B cell (primary cell): ENCODE measurements around the gene NTRK3. TPM values are rescaled to one million over a fixed set of nuclear protein-coding genes. Genes with fewer than 3 reads are reported as not detected.

Experiments used
- ATAC-seq: fragments of 200-7000 bp; cut with Tn5 transposase; one replicate; pipeline ENCODE4 v1.10.0; 2021; ENCODE audit warnings: low read depth, mild to moderate bottlenecking, moderate number of reproducible peaks, moderate library complexity
- CTCF ChIA-PET: fragments of 350-600 bp; sonication (Branson Sonifier 250); formaldehyde crosslinking; loops from one replicate; lab custom pipeline; 2021; ENCODE audit warnings: antibody characterized with exemption, inconsistent platforms; lab: Charles Lee
- POLR2A ChIA-PET: fragments of 350-600 bp; sonication (Branson Sonifier 250); formaldehyde crosslinking; loops from one replicate; lab custom pipeline; 2021; ENCODE audit warnings: antibody characterized with exemption; lab: Charles Lee
- DNase-seq: peaks from one replicate; pipeline ENCODE4 v3.0.0; 2013
- H2AFZ ChIP-seq: 2 replicates; pipeline ENCODE4 v1.6.1; 2012; ENCODE audit warnings: mild to moderate bottlenecking, low read depth, low read length; ENCODE audit not compliant: insufficient read depth, poor library complexity, severe bottlenecking
- H3K27ac ChIP-seq, 2 donors: 1 replicate in 1 of 2; 2 replicates in 1 of 2; pipeline ENCODE4 v1.5.1; 2012 to 2013; ENCODE audit warnings: low read length in 2 of 2, mild to moderate bottlenecking in 2 of 2, moderate library complexity in 1 of 2
- H3K27me3 ChIP-seq, 4 experiments: fragments of 200-600 bp in 1 of 4; sonication (generic) in 1 of 4; replicated peaks in 1 of 4; 1 replicate in 2 of 4; 2 replicates in 2 of 4; pipeline versions ENCODE4 v1.6.1 to v1.7.0; 2013 to 2016; ENCODE audit warnings: low read length in 3 of 4, mild to moderate bottlenecking in 2 of 4, mixed read lengths in 1 of 4, moderate library complexity in 1 of 4; ENCODE audit not compliant: insufficient read depth in 4 of 4, control insufficient read depth in 3 of 4; ENCODE audit errors: control extremely low read depth in 1 of 4
- H3K36me3 ChIP-seq, 2 experiments: replicated peaks in 1 of 2; 1 replicate in 1 of 2; 2 replicates in 1 of 2; pipeline versions ENCODE4 v1.6.1 to v1.7.1; 2013; ENCODE audit warnings: low read length in 1 of 2; ENCODE audit not compliant: insufficient read depth in 2 of 2, control insufficient read depth in 1 of 2; ENCODE audit errors: control extremely low read depth in 1 of 2, extremely low read depth in 1 of 2
- H3K4me1 ChIP-seq, 2 donors: fragments of 200-600 bp in 1 of 2; sonication (generic) in 1 of 2; 1 replicate in 1 of 2; 2 replicates in 1 of 2; pipeline versions ENCODE4 v1.5.1 to v1.6.1; 2013 to 2017; ENCODE audit warnings: low read length in 2 of 2; ENCODE audit not compliant: control insufficient read depth in 2 of 2, insufficient read depth in 2 of 2
- H3K4me2 ChIP-seq: replicated peaks from 2 replicates; pipeline ENCODE3; 2012; ENCODE audit warnings: mild to moderate bottlenecking, low read depth, low read length; ENCODE audit not compliant: poor library complexity, severe bottlenecking
- H3K4me3 ChIP-seq, 5 experiments: fragments of 200-600 bp in 1 of 5; sonication (generic) in 1 of 5; 1 replicate in 3 of 5; 2 replicates in 2 of 5; pipeline versions ENCODE4 v1.5.1 to v1.7.0; 2011 to 2016; ENCODE audit warnings: low read length in 4 of 5, mild to moderate bottlenecking in 4 of 5, low read depth in 2 of 5, control low read depth in 1 of 5, moderate library complexity in 1 of 5; ENCODE audit not compliant: insufficient read depth in 1 of 5; ENCODE audit errors: control extremely low read depth in 1 of 5, extremely low read depth in 1 of 5
- H3K79me2 ChIP-seq: fragments of 200-600 bp; sonication (generic); one replicate; pipeline ENCODE4 v1.6.0; 2016; ENCODE audit warnings: low read length; ENCODE audit not compliant: control insufficient read depth, insufficient read depth
- H3K9ac ChIP-seq: fragments of 200-600 bp; sonication (generic); 2 replicates; pipeline ENCODE4 v1.6.1; 2017; ENCODE audit warnings: mild to moderate bottlenecking, low read length, moderate library complexity
- H3K9me3 ChIP-seq, 3 donors: one replicate each; pipeline versions ENCODE4 v1.6.1 to v1.7.1; 2013; ENCODE audit warnings: low read length in 2 of 3; ENCODE audit not compliant: control insufficient read depth in 2 of 3, insufficient read depth in 1 of 3; ENCODE audit errors: control extremely low read depth in 1 of 3
- H4K20me1 ChIP-seq: 2 replicates; pipeline ENCODE4 v1.6.0; 2012; ENCODE audit warnings: mild to moderate bottlenecking, low read length; ENCODE audit not compliant: insufficient read depth, control insufficient read depth, poor library complexity, severe bottlenecking
- H3K27ac Mint-ChIP-seq: one replicate; pipeline ENCODE4 v1.8.0; 2021; ENCODE audit warnings: mixed read lengths
- H3K27me3 Mint-ChIP-seq: one replicate; pipeline ENCODE4 v1.8.0; 2021; ENCODE audit warnings: mixed read lengths
- H3K4me1 Mint-ChIP-seq: one replicate; pipeline ENCODE4 v1.8.0; 2021; ENCODE audit warnings: mixed read lengths
- H3K4me3 Mint-ChIP-seq: one replicate; pipeline ENCODE4 v1.8.0; 2021; ENCODE audit warnings: mixed read lengths
- H3K9me3 Mint-ChIP-seq: one replicate; pipeline ENCODE4 v1.8.0; 2022; ENCODE audit warnings: mixed read lengths; ENCODE audit not compliant: insufficient read depth
- EZH2 ChIP-seq: IDR thresholded peaks from 2 replicates; pipeline ENCODE4 v1.6.1; 2012; ENCODE audit warnings: borderline replicate concordance, low read depth, mild to moderate bottlenecking, moderate library complexity, low read length; ENCODE audit not compliant: insufficient read depth, poor library complexity, severe bottlenecking
- WGBS: methylation state at CpG from one replicate; pipeline ENCODE4 v1.1.5; 2013; ENCODE audit warnings: missing lambda C conversion rate; ENCODE audit not compliant: insufficient coverage; 5-methylcytosine and 5-hydroxymethylcytosine counted together
- intact Hi-C: fragments of 100-400 bp; cut with micrococcal nuclease; formaldehyde crosslinking; loops from one replicate; pipeline ENCODE4 v1.10.0; 2022
- polyA plus RNA-seq: library from polyadenylated mRNA; depleted of rRNA; stranded (reverse); fragments of >200 nt; gene quantifications from 2 replicates; pipeline ENCODE4 v1.2.3, GENCODE V29; 2012
- total RNA-seq, 2 donors: library from RNA; stranded (reverse); fragments of 120-200 nt in 1 of 2; gene quantifications; 1 replicate in 1 of 2; 2 replicates in 1 of 2; pipeline versions ENCODE4 v1.2.3 to v1.2.4, GENCODE V29; 2013 to 2022
- TF ChIP-seq, protein P1 (sequence below): fragments of 200-600 bp; IDR thresholded peaks from one replicate; pipeline ENCODE4 v1.8.0; 2022; ENCODE audit warnings: antibody characterized with exemption, mild to moderate bottlenecking

The NTRK3 gene
- total and polyA plus RNA-seq, 2 donors (not counting 1 experiment from before 2014, with no cell fraction given) = not detected

DNA sequence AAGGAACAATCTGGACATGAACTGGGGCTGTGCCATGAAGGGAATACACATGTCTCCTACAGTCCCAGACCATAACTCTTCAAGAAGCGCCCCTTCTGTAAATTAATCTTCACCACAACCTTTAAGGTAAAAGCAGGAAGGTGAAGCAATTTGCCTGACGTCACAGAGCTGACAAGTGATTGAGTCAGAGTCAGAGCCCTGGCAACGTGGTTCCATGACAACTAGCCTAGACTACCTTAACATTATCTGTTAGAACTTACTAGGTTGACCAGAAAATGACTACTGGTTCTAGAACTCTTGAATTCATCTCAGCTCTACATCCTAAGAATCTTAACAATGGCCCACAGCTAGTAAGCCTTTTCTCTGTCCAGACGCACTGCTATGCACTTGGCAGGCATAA, 124.6 kb downstream of the NTRK3 start:
- intact Hi-C loops = no loop called here
- Histone ChIP-seq H3K4me2 (no peak overlapping the region), H3K27ac (no peak overlapping the region), H3K36me3 (no peaks in the 10 kb centered on the region), H3K4me1 (no peaks in the 10 kb centered on the region), H3K79me2 (no peaks in the 10 kb centered on the region), H4K20me1 (no peaks in the 10 kb centered on the region), H3K9me3 (peaks cover 0 to 5% (median 0%) of the 10 kb centered on the region in 3 donors), H3K27me3 (peaks cover 0 to 3% (median 0%) of the 10 kb centered on the region in 4 experiments), H2AFZ (no peak overlapping the region), H3K4me3 (no peak overlapping the region), H3K9ac (no peak overlapping the region)
- Mint-ChIP-seq H3K27ac (no peak overlapping the region), H3K9me3 (no peaks in the 10 kb centered on the region), H3K4me3 (no peak overlapping the region), H3K4me1 (no peaks in the 10 kb centered on the region), H3K27me3 (peaks cover 6% of the 10 kb centered on the region)
- CTCF ChIA-PET = no interaction called here
- POLR2A ChIA-PET = no interaction called here
- ATAC-seq (no peak), DNase-seq (no peak)
- WGBS = 71% methylated on average over 2 of the region's 4 CpGs
- TF ChIP-seq, protein P1, sequence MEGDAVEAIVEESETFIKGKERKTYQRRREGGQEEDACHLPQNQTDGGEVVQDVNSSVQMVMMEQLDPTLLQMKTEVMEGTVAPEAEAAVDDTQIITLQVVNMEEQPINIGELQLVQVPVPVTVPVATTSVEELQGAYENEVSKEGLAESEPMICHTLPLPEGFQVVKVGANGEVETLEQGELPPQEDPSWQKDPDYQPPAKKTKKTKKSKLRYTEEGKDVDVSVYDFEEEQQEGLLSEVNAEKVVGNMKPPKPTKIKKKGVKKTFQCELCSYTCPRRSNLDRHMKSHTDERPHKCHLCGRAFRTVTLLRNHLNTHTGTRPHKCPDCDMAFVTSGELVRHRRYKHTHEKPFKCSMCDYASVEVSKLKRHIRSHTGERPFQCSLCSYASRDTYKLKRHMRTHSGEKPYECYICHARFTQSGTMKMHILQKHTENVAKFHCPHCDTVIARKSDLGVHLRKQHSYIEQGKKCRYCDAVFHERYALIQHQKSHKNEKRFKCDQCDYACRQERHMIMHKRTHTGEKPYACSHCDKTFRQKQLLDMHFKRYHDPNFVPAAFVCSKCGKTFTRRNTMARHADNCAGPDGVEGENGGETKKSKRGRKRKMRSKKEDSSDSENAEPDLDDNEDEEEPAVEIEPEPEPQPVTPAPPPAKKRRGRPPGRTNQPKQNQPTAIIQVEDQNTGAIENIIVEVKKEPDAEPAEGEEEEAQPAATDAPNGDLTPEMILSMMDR = no peak
- TF ChIP-seq EZH2 = no peak

DNA sequence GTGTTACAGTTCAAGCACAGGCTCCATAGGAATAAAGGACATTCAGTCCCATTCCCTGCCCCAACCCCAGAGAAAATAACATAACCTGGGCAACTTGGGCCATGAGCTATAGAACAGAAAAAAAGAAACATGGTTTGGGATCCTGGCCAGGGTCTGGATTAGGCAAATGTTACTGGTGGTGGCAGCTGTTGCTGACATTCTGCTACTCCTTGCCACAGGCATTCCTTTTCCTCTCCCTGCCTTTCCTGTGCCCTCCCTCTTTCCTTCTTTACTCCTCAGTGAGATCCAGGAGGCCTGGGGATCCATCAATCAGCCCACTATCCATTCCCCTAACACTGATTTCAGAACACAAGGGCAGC, 129.1 kb downstream of the NTRK3 start:
- no peaks in the 10 kb centered on the region for H3K9me3 ChIP-seq
- no peak overlapping the region for H3K9ac ChIP-seq
- Mint-ChIP-seq H3K4me1 (no peaks in the 10 kb centered on the region), H3K27me3 (peaks cover 4% of the 10 kb centered on the region), H3K9me3 (no peaks in the 10 kb centered on the region), H3K27ac (no peak overlapping the region), H3K4me3 (no peak overlapping the region)
- H2AFZ ChIP-seq = no peak overlapping the region
- intact Hi-C loops = no loop called here
- ChIA-PET CTCF (no interaction called here), POLR2A (no interaction called here)
- H4K20me1 ChIP-seq = no peaks in the 10 kb centered on the region
- no peak overlapping the region for H3K27ac ChIP-seq
- H3K4me2 ChIP-seq = no peak overlapping the region
- ATAC-seq = no peak
- DNase-seq = no peak
- H3K36me3 ChIP-seq = no peaks in the 10 kb centered on the region
- H3K27me3 ChIP-seq = peaks cover 0 to 3% (median 0%) of the 10 kb centered on the region in 4 experiments
- no peak overlapping the region for H3K4me3 ChIP-seq
- no peaks in the 10 kb centered on the region for H3K79me2 ChIP-seq
- TF ChIP-seq, protein P1 = no peak
- no peak for TF ChIP-seq EZH2
- no peaks in the 10 kb centered on the region for H3K4me1 ChIP-seq
